Suprapubic skin (tissue), 4 donors: Measurements from ENCODE around the gene FOXC1.

Experiments used
- CTCF ChIP-seq, 2 donors: fragments of 200-600 bp in 1 of 2; fragments of 450-650 bp in 1 of 2; sonication (generic) in 1 of 2; IDR thresholded peaks; one replicate each; pipeline ENCODE4 v1.5.1; 2016 to 2019; ENCODE audit warnings: antibody characterized with exemption in 2 of 2, mild to moderate bottlenecking in 1 of 2, moderate library complexity in 1 of 2
- EP300 ChIP-seq: sonication (generic); formaldehyde crosslinking; IDR thresholded peaks from one replicate; pipeline ENCODE4 v1.6.1; 2017; ENCODE audit warnings: antibody characterized with exemption
- POLR2A ChIP-seq, 2 donors: fragments of 450-650 bp; IDR thresholded peaks; one replicate each; pipeline ENCODE4 v1.6.1; 2017; ENCODE audit warnings: antibody characterized with exemption in 2 of 2, mild to moderate bottlenecking in 2 of 2, moderate library complexity in 2 of 2
- POLR2AphosphoS5 ChIP-seq, 3 donors: sonication (generic); formaldehyde crosslinking; IDR thresholded peaks; one replicate each; pipeline ENCODE4 v1.6.1; 2017; ENCODE audit warnings: antibody characterized with exemption in 3 of 3

GRCh38 chr6:1619098-1619672 is 9.5 kb downstream of the FOXC1 start:
- TF ChIP-seq CTCF (IDR thresholded peaks at IDR 0.05) (no peak), POLR2A (IDR thresholded peaks at IDR 0.05) (no peak), POLR2AphosphoS5 (IDR thresholded peaks at IDR 0.05) (no peak), EP300 (no peak)
